LNCAP (cell line): ENCODE data around the gene CLPSL1.

ENCODE experiments used
- TF ChIP-seq, protein P1 (sequence below): fragments of 450-650 bp; IDR thresholded peaks from 2 replicates; pipeline ENCODE4 v1.5.1; 2017; ENCODE audit warnings: mild to moderate bottlenecking

CLPSL1 gene

DNA sequence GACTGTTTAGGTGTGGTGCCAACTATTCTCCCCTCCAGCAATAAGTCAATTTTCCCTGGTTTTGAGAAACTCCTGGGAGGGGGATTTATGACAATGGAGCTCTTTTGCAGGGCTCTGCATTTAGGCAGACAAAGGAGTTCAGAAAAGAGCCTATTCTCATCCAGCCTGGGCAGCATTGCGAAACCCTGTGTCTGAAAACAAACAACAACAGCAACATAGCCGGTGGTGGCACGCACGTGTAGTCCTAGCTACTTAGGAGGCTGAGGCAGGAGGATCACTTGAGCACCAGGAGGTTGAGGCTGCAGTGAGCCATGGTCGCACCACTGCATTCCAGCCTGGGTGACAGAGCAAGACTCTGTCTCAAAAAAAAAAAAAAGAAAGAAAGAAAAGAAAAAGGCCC is 9.9 kb downstream of the CLPSL1 start:
- TF ChIP-seq, protein P1, sequence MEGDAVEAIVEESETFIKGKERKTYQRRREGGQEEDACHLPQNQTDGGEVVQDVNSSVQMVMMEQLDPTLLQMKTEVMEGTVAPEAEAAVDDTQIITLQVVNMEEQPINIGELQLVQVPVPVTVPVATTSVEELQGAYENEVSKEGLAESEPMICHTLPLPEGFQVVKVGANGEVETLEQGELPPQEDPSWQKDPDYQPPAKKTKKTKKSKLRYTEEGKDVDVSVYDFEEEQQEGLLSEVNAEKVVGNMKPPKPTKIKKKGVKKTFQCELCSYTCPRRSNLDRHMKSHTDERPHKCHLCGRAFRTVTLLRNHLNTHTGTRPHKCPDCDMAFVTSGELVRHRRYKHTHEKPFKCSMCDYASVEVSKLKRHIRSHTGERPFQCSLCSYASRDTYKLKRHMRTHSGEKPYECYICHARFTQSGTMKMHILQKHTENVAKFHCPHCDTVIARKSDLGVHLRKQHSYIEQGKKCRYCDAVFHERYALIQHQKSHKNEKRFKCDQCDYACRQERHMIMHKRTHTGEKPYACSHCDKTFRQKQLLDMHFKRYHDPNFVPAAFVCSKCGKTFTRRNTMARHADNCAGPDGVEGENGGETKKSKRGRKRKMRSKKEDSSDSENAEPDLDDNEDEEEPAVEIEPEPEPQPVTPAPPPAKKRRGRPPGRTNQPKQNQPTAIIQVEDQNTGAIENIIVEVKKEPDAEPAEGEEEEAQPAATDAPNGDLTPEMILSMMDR: no peak

DNA sequence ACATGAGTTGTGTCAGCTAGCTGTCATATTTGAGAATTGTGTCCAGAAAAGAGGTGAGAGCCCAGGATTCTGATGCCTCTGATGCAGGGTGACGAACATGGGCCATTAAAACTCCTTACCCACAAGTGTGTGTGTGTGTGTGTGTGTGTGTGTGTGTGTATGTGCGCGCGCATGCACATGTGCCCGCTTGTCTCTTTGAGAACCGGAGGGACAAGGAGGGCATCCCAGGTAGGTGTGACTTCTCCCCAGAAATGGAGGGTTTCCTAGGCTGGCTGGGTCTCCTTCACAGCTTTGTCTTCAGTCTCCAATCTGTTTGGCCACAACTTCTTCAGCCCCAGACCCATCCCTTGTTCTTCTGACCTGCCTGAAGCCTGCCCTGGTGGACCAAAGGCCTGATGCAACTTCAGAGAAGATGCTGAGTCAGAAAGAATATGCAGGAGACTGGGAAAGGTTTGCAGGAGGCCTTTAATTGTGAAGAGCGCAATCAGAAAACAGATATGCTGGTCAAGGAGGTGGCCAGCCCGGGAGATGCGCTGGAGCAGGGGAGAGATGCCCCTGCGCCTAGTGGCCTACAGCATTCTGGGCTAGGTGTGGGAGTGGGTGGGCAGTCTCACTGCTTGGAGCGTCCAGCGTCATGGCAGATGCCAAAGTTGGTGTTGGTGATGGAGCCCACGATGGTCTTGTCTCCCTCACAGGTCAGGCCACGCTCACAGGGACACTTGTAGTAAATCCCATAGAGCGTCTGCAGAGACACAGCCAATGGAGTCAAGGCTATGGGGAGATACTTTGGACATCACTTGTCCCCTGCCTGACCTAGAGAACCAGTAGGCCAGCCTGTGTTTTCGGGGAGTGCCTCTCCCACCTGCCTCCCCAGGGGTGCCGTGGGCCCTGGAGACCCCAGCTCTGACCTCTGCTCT is 14.0 kb downstream of the CLPSL1 start:
- TF ChIP-seq, protein P1: no peak

DNA sequence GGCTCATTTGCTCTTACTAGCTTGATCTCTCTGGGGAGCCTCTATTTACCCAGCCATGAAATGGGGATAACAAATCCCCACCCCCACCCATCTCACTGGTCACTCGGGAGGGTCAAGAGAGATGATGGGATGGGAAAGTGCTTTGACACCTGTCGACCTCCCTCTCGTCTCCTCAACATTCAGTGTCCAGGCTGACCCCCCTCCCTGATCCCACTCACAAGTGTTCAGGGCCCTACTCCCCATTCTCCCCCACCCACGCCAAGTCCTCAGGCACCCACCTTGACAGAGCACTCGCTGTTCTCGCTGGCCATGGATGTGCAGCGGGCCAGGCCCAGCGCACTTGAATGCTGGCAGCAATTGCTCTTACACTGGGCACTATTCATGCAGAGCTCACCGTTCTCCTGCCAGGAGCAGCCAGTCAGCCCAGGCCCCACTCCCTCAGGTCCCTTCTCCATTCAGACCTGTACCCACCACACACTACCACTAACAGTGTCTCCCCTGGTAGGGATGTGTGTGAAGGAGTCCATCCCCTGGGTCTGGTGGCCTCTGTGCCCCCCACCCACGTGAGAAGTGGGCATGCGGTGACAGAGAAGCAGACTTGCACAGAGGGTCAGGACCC is 14.7 kb downstream of the CLPSL1 start:
- TF ChIP-seq, protein P1: no peak

DNA sequence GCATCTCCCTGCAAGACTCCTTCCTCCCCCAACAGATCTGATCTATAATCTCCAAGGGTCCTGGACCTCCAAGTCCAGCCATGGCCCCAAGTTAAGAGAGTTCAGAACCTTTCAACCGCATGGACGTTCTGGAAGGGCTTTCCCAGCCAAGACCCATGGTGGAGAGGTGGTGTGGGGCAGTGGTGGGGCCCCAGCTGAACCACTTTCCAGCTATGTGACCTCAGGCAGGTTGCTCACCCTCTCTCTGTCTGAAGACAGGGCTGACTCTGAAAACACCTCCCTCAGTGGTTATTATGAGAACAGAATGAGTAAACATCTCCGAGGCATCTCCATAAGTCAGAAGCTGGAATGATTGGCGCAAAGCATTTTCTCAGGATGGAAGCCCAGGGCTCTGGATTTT is 15.4 kb downstream of the CLPSL1 start:
- TF ChIP-seq, protein P1: no peak

DNA sequence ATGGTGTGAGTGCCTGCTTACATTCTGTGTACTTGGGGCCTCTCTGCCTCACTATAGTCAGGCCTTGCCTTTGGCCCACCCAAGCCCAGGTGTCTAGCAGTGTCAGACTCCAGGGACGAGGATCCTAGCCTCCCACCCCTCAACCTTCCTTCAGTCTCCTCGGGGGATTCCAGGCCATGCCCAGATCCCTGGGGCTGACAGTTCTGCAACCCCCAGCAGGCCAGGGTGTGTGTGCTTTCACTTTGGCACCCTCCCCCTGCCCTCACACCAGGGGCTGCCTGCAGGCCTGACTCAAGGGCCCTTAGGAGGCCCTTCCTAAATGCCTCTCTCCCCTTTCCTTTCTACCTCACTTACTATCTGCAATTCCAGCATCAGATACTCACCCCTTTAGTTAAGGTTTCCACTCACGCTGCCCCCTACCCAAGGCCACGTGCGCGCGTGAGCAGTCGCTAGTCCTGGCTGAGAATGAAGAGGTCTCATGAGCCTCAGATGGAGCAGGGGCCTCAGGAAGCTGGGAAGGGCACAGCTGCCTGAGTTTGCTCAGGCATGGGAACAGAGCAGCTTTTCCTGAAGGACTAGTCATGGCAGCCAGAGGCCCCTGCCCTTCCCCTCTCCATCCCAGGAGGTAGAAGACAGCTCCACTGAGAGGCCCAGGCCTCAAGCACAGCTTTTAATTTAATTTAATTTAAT is 17.2 kb downstream of the CLPSL1 start:
- TF ChIP-seq, protein P1: no peak

DNA sequence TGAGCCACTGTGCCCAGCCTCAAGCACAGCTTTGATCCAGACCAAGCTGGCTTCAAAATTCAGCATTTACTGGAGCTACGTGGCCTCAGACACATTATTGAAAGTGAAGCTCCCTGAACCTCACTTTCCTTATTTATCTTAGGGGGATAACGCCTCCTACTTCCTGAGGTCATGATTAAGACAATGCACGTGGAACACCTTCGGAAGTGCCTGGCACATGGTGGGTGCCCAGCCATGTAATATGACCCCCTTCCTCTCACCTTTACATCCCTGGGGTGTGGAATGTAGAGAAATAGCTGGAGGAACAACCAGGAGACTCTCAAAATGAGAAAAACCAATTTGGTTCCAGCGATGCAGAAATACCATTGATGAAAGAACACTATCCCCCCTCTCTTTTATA is 17.9 kb downstream of the CLPSL1 start:
- TF ChIP-seq, protein P1: no peak

DNA sequence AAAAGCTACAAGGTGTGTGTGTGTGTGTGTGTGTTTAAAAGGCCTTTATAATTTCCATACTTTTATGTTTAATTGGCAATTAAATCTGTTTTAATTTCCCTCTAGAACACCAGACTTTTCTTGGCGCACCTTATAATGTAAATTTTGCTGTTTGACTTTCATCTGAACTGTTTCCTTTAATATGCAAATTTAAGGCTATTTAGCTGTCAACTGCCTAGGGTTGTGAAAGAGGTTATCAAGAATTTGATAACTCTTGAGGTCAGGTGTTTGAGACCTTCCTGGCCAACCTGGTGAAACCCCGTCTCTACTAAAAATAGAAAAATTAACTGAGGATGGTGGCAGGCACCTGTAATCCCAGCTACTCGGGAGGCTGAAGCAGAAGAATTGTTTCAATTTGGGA is 20.3 kb downstream of the CLPSL1 start:
- TF ChIP-seq, protein P1: no peak
